Measurements from ENCODE around the gene TMEM150A. TPM values are rescaled to one million over a fixed set of nuclear protein-coding genes. Genes with fewer than 3 reads are reported as not detected.

Gene TMEM150A
- total RNA-seq: 13.0 and 13.6 TPM in 2 replicates

GRCh38 chr2:85602476-85603234 is at the start of gene TMEM150A:
Gene TMEM150A (minus strand): TSS chr2:85602698. CDS start chr2:85601948, 750 bp downstream.

DNA sequence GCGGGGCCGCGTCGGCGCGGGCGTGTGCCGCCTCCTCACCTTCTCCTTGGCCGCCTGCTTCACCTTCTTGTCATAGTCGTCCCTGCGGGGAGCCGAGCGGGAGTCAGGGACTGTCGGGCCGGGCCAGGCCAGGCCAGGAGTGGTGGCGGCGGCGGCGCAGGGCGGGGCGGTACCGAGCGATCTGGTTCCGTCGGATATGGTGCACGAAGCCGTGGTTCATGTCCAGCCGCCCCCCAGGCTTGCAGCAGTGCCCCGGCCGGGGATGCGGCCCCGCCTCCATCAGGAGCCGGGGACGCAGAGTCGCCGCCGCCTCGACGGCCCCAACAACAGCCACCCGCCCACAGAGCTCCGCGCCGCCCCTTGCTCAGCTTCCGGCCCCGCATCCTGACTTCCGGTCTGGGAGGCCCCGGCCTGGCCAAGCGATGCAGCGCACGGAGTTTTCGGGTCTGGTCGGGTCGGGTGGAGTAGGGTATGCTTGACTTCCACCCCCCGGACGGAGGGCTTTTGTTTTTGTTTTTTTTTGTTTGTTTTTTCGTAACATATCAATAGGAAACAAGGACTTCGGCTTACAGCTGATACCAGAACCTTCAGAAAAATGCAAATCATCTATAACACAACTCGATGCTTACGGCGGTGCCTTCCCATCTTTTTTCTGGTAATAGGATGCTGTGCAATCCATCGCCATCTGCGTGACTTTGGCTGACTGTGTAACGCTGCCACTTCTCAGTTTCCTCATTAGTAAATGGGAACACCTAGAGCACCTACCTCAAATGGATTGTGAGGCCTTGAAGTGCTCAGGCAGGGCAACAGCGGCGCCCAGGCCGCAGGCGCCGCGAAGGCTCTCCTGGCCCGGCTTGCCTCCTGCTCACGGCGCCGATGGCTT is 9.4 kb upstream of the TMEM150A start, which contains the start of gene C2orf68:
C2orf68 (minus strand) TSS at position 362 of the 883 bp plus-strand sequence; CDS start at position 280, 82 bp downstream.

DNA sequence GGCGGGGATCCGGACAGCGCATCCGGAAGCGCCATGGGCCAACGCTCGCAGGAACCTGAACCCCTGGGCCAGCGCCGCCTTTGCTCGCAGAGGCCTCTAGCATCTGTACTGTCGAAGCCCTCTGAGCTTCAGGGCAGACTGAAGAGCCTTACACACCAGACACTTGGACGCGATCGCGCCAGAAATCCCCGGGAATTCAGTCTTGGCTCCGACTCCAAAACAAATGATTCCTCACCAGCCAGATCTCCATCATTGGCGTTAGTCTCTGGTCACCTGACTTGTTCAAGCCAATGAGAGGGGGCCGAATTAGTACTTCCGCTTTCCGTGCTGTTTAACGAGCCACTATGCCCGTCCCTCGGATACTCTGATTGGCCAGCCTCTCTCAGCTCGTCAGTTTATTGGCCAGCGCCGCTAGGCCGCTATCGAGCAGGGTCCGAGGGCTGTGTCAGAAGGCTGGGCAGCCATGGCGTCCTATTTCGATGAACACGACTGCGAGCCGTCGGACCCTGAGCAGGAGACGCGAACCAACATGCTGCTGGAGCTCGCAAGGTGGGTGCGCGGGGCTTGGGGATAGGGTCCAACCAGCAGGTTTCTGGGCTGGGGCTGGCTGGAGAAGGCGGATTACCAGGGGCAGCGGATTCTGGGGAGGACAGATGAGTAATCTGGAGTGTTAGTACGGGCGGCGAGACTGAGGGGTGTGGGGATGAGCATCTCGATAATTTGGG is 7.0 kb downstream of the TMEM150A start, which contains the start of gene RNF181:
RNF181 (plus strand) TSS at position 445 of the 725 bp plus-strand sequence; CDS start at position 464, 19 bp downstream.

GRCh38 chr2:85584354-85584856 is 18.1 kb downstream of the TMEM150A start, which contains the start of gene VAMP5:
Gene VAMP5 (plus strand): TSS chr2:85584431. CDS start chr2:85584491, 60 bp downstream.

GRCh38 chr2:85577386-85578242 is 24.9 kb downstream of the TMEM150A start, which contains the start of gene VAMP8:
Gene VAMP8 (plus strand): TSS chr2:85577586. CDS start chr2:85577647, 61 bp downstream.

GRCh38 chr2:85561280-85562212 is 41.0 kb downstream of the TMEM150A start, which contains the start of gene GGCX:
Gene GGCX (minus strand): TSS chr2:85561493. CDS start chr2:85561428, 65 bp downstream.

Other genes starting within 250 kb of the TMEM150A start
- gene RETSAT, start 248.2 kb downstream of the TMEM150A start, total RNA-seq: 52.6 and 56.9 TPM in 2 replicates
- 10.3 and 10.7 TPM in 2 replicates for gene ELMOD3, start 247.9 kb downstream of the TMEM150A start, total RNA-seq
- gene CAPG, start 192.3 kb downstream of the TMEM150A start, total RNA-seq: 110 and 148 TPM in 2 replicates
- not detected in 2 replicates for gene SH2D6, start 184.0 kb downstream of the TMEM150A start, total RNA-seq
- 103 and 109 TPM in 2 replicates for gene MAT2A, start 63.5 kb downstream of the TMEM150A start, total RNA-seq
- 28.7 and 47.6 TPM in 2 replicates for gene GGCX, start 41.2 kb downstream of the TMEM150A start, total RNA-seq
- gene VAMP8, start 25.1 kb downstream of the TMEM150A start, total RNA-seq: 2.5 and 2.9 TPM in 2 replicates
- 201 and 217 TPM in 2 replicates for gene VAMP5, start 18.3 kb downstream of the TMEM150A start, total RNA-seq
- gene RNF181, start 7.0 kb downstream of the TMEM150A start, total RNA-seq: 204 and 256 TPM in 2 replicates
- 5.5 and 7.9 TPM in 2 replicates for gene C2orf68, start 9.4 kb upstream of the TMEM150A start, total RNA-seq
- 63.7 and 67.2 TPM in 2 replicates for gene USP39, start 13.5 kb upstream of the TMEM150A start, total RNA-seq
- gene SFTPB, start 65.5 kb upstream of the TMEM150A start, total RNA-seq: not detected in 2 replicates
- not detected in 2 replicates for gene GNLY, start 91.7 kb upstream of the TMEM150A start, total RNA-seq
- gene ATOH8, start 151.3 kb upstream of the TMEM150A start, total RNA-seq: 15.4 and 17.1 TPM in 2 replicates

Data from mammary microvascular endothelial cell (primary cell).